Keratinocyte (primary cell): ENCODE results near the gene MED27. TPM values are rescaled to one million over a fixed set of nuclear protein-coding genes. Genes with fewer than 3 reads are reported as not detected.

Source experiments
- DNase-seq: peaks from one replicate; pipeline ENCODE4 v3.0.0-alpha.2; 2011; ENCODE audit warnings: low read depth, missing footprints, low spot score
- FAIRE-seq: peaks from 2 replicates; lab custom pipeline; 2011; peaks lifted over from hg19 to GRCh38; lab: Jason Lieb, UNC
- H2AFZ ChIP-seq: 2 replicates; pipeline ENCODE4 v1.6.0; 2012; ENCODE audit warnings: low read length, control low read depth, inconsistent platforms; ENCODE audit not compliant: control insufficient read depth
- H3K27ac ChIP-seq: 2 replicates; pipeline ENCODE4 v1.5.1; 2011; ENCODE audit warnings: low read length; ENCODE audit not compliant: control insufficient read depth, insufficient read depth
- H3K27me3 ChIP-seq: 3 replicates; pipeline ENCODE4 v1.6.0; 2011; ENCODE audit warnings: low read length; ENCODE audit not compliant: control insufficient read depth, insufficient read depth; ENCODE audit errors: extremely low read depth
- H3K36me3 ChIP-seq, 2 experiments: 2 replicates in 1 of 2; 3 replicates in 1 of 2; pipeline ENCODE4 v1.5.1; 2011; ENCODE audit warnings: low read length in 2 of 2, mild to moderate bottlenecking in 1 of 2; ENCODE audit not compliant: control insufficient read depth in 2 of 2, insufficient read depth in 2 of 2; ENCODE audit errors: extremely low read depth in 1 of 2
- H3K4me1 ChIP-seq: 3 replicates; pipeline ENCODE4 v1.5.1; 2011; ENCODE audit warnings: low read length; ENCODE audit not compliant: control insufficient read depth, insufficient read depth; ENCODE audit errors: extremely low read depth
- H3K4me2 ChIP-seq: 3 replicates; pipeline ENCODE4 v1.6.0; 2011; ENCODE audit warnings: low read depth, low read length; ENCODE audit not compliant: control insufficient read depth, insufficient read depth; ENCODE audit errors: extremely low read depth
- H3K4me3 ChIP-seq, 3 experiments: fragments of 200-600 bp in 1 of 3; sonication (generic) in 1 of 3; 2 replicates in 2 of 3; 3 replicates in 1 of 3; pipeline ENCODE4 v1.5.1; 2011 to 2016; ENCODE audit warnings: low read length in 3 of 3, mild to moderate bottlenecking in 3 of 3, control low read depth in 2 of 3, inconsistent platforms in 1 of 3, low read depth in 1 of 3, mixed read lengths in 1 of 3, mixed run types in 1 of 3, moderate library complexity in 1 of 3; ENCODE audit not compliant: control insufficient read depth in 2 of 3, insufficient read depth in 2 of 3; ENCODE audit errors: extremely low read depth in 1 of 3
- H3K79me2 ChIP-seq: 2 replicates; pipeline ENCODE4 v1.6.0; 2012; ENCODE audit warnings: low read length; ENCODE audit not compliant: control insufficient read depth, insufficient read depth
- H3K9ac ChIP-seq: 3 replicates; pipeline ENCODE4 v1.6.0; 2011; ENCODE audit warnings: low read length; ENCODE audit not compliant: control insufficient read depth, insufficient read depth; ENCODE audit errors: extremely low read depth
- H3K9me1 ChIP-seq: 3 replicates; pipeline ENCODE4 v1.6.0; 2011; ENCODE audit warnings: low read length; ENCODE audit not compliant: control insufficient read depth, insufficient read depth; ENCODE audit errors: extremely low read depth
- H3K9me3 ChIP-seq: 2 replicates; pipeline ENCODE4 v1.5.1; 2012; ENCODE audit warnings: low read depth, low read length; ENCODE audit not compliant: control insufficient read depth
- H4K20me1 ChIP-seq: 3 replicates; pipeline ENCODE4 v1.6.0; 2011; ENCODE audit warnings: low read length; ENCODE audit not compliant: control insufficient read depth, insufficient read depth; ENCODE audit errors: extremely low read depth
- EZH2 ChIP-seq: IDR thresholded peaks from one replicate; pipeline ENCODE4 v1.6.1; 2012; ENCODE audit warnings: inconsistent platforms, mild to moderate bottlenecking, low read length, moderate library complexity
- dilution Hi-C: fragments of 300-500 bp; cut with MboI; formaldehyde crosslinking; loops from one replicate; pipeline ENCODE4 v1.7.0; 2020; ENCODE audit warnings: low sequenced_read_pairs; ENCODE audit not compliant: extremely low pct_ligation_motif_present
- polyA plus RNA-seq, 5 experiments: library from polyadenylated mRNA; depleted of rRNA in 3 of 5; stranded (reverse) in 3 of 5; stranded (forward) in 1 of 5; unstranded in 1 of 5; fragments of >200 nt; gene quantifications; 1 replicate in 1 of 5; 2 replicates in 3 of 5; 3 replicates in 1 of 5; pipeline versions ENCODE4 v1.2.1 to v1.2.3, GENCODE V29; 2011 to 2012; ENCODE audit warnings: missing spikeins in 2 of 5, low read depth in 1 of 5, low replicate concordance in 1 of 5
- TF ChIP-seq, protein P1 (sequence below), 3 experiments: IDR thresholded peaks in 1 of 3; conservative IDR thresholded peaks in 1 of 3; optimal IDR thresholded peaks in 1 of 3; 2 replicates in 2 of 3; 3 replicates in 1 of 3; pipeline versions ENCODE3 to v1.5.1; 2011; ENCODE audit warnings: low read length in 3 of 3, mild to moderate bottlenecking in 3 of 3, moderate library complexity in 2 of 3, control low read depth in 1 of 3, inconsistent platforms in 1 of 3; ENCODE audit not compliant: insufficient read depth in 2 of 3; ENCODE audit errors: extremely low read depth in 1 of 3

MED27 gene
- polyA plus RNA-seq, 1 donor (not counting 4 experiments of a cell fraction or from before 2014, with no cell fraction given) = 39.0 TPM

- peaks cover 27% of the 10 kb centered on the region for H3K27me3 ChIP-seq
- dilution Hi-C loops = loop anchor here (25.0 kb wide), 1 partner anchor 337 kb away; the partner anchor contains the start of gene NTNG2
- H3K4me2 ChIP-seq = no peak overlapping the region
- H3K4me3 ChIP-seq = no peak overlapping the region
- H3K4me1 ChIP-seq = peaks cover 6% of the 10 kb centered on the region
- no peaks in the 10 kb centered on the region for H4K20me1 ChIP-seq
- H3K9me1 ChIP-seq = no peaks in the 10 kb centered on the region
- no peaks in the 10 kb centered on the region for H3K36me3 ChIP-seq
- no peak for DNase-seq
- H3K9ac ChIP-seq = no peak overlapping the region
- H2AFZ ChIP-seq = no peak overlapping the region
- no peaks in the 10 kb centered on the region for H3K9me3 ChIP-seq
- H3K27ac ChIP-seq = no peak overlapping the region
- TF ChIP-seq, protein P1, sequence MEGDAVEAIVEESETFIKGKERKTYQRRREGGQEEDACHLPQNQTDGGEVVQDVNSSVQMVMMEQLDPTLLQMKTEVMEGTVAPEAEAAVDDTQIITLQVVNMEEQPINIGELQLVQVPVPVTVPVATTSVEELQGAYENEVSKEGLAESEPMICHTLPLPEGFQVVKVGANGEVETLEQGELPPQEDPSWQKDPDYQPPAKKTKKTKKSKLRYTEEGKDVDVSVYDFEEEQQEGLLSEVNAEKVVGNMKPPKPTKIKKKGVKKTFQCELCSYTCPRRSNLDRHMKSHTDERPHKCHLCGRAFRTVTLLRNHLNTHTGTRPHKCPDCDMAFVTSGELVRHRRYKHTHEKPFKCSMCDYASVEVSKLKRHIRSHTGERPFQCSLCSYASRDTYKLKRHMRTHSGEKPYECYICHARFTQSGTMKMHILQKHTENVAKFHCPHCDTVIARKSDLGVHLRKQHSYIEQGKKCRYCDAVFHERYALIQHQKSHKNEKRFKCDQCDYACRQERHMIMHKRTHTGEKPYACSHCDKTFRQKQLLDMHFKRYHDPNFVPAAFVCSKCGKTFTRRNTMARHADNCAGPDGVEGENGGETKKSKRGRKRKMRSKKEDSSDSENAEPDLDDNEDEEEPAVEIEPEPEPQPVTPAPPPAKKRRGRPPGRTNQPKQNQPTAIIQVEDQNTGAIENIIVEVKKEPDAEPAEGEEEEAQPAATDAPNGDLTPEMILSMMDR (optimal IDR thresholded peaks at IDR 0.05 in 1 of 3, IDR thresholded peaks at IDR 0.05 in 1 of 3, conservative IDR thresholded peaks at IDR 0.05 in 1 of 3; ENCODE audit: extremely low read depth in 1 of 3, insufficient read depth in 2 of 3, low read length in 3 of 3) = no peak
- TF ChIP-seq EZH2 = no peak
- FAIRE-seq = no peak
- H3K79me2 ChIP-seq = no peaks in the 10 kb centered on the region
These were observed 254.6 kb downstream of the MED27 start for GRCh38 chr9:131824953-131825495.

GRCh38 chr9:131824155-131824594 lies 255.5 kb downstream of the MED27 start:
- Histone ChIP-seq H3K4me1 (peaks cover 6% of the 10 kb centered on the region), H3K9ac (no peak overlapping the region), H3K36me3 (no peaks in the 10 kb centered on the region), H3K9me1 (no peaks in the 10 kb centered on the region), H3K27ac (no peak overlapping the region), H3K79me2 (no peaks in the 10 kb centered on the region), H4K20me1 (no peaks in the 10 kb centered on the region), H3K4me2 (no peak overlapping the region), H3K9me3 (no peaks in the 10 kb centered on the region), H3K4me3 (no peak overlapping the region), H2AFZ (no peak overlapping the region), H3K27me3 (peaks cover 27% of the 10 kb centered on the region)
- FAIRE-seq = no peak
- dilution Hi-C loops = loop anchor here (25.0 kb wide), 1 partner anchor 338 kb away; the partner anchor contains the start of gene NTNG2
- TF ChIP-seq, protein P1 (optimal IDR thresholded peaks at IDR 0.05 in 1 of 3, IDR thresholded peaks at IDR 0.05 in 1 of 3, conservative IDR thresholded peaks at IDR 0.05 in 1 of 3; ENCODE audit: extremely low read depth in 1 of 3, insufficient read depth in 2 of 3, low read length in 3 of 3) = no peak
- peak; percentile 68 for TF ChIP-seq EZH2
- no peak for DNase-seq
